NCI-H146 treated with DMSO at 0.1 percent for 48 hours (cell line): ENCODE data around the gene DYTN.
"Not testable (repeated sequence)": the region's sequence is repeated elsewhere in the genome, so short reads cannot be mapped to it uniquely, and the experiment has no call there.

Experiments used
- DNase-seq: peaks from one replicate; lab custom pipeline; 2025; ENCODE audit not compliant: unreplicated experiment; lab: John Stamatoyannopoulos, UW

The DYTN gene

DNA sequence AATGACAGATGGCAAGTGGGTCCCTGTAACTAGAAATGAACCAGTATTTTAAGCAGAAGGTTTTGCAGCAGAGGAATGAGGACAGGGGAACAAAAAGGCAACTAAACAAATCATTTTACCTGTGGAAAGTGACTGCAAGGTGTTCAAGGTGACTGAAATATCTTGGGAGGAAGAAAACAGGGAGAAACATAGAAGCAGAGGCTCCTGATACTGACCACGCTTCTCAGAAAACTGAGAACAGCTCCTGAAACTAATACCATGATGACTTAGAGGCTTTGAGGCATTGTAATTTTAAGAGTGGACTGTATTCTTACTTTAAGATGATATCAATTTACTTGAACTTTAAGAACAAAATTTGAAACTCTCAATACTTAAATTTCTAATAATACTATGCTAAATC is at the start of gene DYTN:
TSS of gene DYTN (minus strand) at position 101 of the 400 bp plus-strand sequence. CDS start 117 bp downstream, outside the sequence.
- no peak for DNase-seq

- DNase-seq: no peak
These were observed 48.1 kb upstream of the DYTN start for GRCh38 chr2:206766057-206766930.

DNA sequence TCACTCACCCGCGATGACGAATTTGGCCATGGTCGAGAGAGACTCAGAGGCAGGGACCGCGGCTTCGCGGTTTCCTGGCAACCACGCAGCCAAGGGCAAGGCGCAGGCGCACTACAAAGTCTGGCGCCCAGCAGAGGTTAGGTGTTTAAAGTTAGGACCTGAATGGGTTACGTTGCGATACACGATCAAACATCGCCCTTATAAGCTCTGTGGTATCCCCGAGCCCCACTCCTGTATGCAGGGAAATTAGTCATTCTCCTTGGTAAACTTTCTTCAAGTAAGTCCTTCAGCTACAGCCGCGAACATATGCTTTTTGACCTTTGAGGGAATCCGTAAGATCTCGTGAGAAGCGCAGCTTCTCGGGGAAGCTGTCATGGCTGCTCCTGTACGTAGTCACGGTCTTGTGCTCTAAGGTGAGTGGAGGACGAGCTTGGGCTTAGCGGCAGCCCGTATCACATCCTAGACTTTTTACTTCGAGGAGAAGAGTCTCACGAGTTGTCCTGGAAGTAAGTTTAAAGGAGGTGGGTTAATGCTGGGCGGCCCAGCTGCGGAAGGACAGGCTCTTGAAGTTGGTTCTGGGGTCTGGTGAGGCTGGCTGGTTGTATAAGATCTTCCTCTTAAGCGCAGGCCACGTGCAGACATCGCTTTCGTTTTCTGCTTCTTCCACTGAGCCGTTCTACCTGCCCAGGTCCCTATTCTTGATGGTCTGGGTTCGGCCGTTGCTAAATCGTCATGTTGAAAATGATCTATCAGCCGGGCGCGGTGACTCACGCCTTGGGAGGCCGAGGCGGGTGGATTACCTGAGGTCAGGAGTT is 47.3 kb upstream of the DYTN start, which contains the start of the genes FASTKD2 and MDH1B:
TSS of gene FASTKD2 (plus strand) at position 365 of the 815 bp plus-strand sequence. CDS start 1,088 bp downstream, outside the sequence.
TSS of gene MDH1B (minus strand) at position 87 of the 815 bp plus-strand sequence. CDS start at position 30, 57 bp downstream.
- DNase-seq: peak; percentile 70

DNA sequence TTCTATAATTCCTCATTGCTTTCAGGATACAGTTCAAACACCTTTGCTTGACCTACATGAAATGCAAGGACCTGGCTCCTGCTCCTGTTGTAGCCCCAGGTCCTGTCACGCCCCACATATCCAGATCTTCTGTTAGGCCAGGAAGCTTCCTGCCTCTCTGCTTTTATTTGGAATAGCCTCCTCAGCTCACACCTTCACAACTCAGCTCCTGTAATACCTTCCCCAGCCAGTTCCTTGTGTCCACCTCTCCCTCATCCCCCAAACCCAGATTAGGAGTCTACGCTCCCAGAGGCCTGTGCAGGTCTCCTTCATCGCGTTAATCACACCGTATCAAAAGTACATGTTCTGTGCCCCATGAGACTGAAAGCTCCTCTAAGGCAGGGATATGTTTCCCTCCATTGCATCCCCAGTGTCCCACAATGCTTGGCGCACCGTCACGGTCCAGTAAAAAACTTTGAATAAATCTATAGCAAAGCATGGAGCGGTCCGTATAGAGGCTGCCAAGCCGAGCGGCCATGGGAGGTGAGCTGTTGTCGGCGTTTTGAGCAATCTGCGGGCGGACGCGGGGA is 46.6 kb upstream of the DYTN start:
- DNase-seq: no peak

- DNase-seq: no peak
These were observed 38.6 kb upstream of the DYTN start for GRCh38 chr2:206756816-206757215.

GRCh38 chr2:206740800-206741199 is 22.6 kb upstream of the DYTN start:
- DNase-seq: no peak

GRCh38 chr2:206739271-206739670 is 21.1 kb upstream of the DYTN start:
- DNase-seq: no peak

GRCh38 chr2:206736935-206737334 is 18.7 kb upstream of the DYTN start:
- DNase-seq: no peak

GRCh38 chr2:206733341-206733740 is 15.1 kb upstream of the DYTN start:
- no peak for DNase-seq

- no peak for DNase-seq
These were observed 10.3 kb upstream of the DYTN start for GRCh38 chr2:206728277-206729199.

GRCh38 chr2:206727287-206727686 is 9.1 kb upstream of the DYTN start:
- DNase-seq: no peak

GRCh38 chr2:206723288-206723687 is 5.1 kb upstream of the DYTN start:
- no peak for DNase-seq

DNA sequence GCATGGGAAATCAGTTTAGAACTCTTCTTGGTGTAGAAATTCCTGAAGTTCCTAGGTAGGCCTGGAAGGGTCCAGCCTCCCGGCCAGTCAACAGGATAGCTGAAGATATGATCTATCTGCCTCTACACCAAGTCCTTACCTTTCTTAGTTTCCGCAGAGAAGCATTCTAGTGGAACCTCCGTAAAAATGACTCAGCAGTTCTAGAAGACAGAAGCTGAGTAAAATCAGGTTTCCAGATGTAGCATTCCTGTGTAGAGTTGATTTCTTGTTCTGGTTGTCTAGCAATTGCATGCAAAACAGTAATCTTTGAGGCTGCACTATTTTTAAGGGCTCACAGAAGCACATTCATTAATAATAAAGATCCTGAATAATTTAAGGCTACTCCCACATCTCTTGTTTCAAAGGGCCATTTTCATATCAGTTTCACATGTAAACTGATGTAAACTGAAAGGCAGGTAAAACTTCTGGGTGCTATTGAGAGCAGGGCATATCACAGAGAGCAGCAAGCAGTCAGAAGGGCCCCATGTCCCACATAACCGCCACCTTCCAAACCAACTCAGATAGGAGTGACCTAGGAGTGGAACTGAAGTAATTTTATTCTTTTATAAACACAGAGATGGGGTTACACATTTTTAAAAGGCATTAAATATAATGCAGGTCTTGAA is 3.2 kb upstream of the DYTN start:
- no peak for DNase-seq

DNA sequence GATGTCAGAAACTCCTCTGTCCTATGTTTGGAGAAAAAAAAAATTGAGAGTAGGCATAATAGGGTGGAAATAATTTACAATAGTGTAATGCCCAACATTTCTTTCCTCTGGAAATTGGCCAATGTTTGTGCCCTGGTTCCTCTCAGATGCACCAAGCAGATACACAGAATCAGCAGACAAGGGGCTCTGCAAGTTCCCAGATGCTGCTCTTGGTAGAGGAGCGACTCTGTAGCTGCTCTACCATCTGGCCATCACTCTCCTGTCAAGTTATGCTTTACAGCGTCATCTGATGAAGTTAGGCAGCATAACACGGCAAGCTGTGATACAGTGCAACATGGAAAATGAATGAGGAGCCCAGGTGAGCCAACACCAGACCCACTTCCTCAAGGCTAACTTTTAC is 1.6 kb downstream of the DYTN start:
- no peak for DNase-seq

- DNase-seq: not testable (repeated sequence)
These were observed 3.0 kb downstream of the DYTN start for GRCh38 chr2:206715183-206715582.

GRCh38 chr2:206713746-206714145 is 4.5 kb downstream of the DYTN start:
- DNase-seq: no peak

DNA sequence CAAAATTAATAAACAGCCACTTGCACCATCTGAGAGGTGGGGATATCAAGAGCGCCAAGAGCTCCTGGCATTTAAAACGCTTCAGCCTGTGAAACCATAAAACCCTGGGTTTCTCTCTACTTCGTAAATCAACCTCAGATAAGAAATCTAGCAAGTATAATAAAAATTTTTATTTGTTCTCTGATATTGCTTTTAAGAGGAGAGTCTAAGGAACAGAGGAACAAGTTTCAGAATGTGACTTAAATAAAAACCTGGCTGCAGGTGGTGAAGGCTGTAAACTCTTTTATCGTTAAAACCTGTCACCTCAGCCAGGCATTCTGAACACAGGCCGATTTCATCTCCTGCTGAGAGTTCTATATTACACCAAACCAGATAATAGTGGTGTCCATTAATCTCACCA is 9.9 kb downstream of the DYTN start:
- no peak for DNase-seq

GRCh38 chr2:206707164-206707701 is 11.0 kb downstream of the DYTN start:
- no peak for DNase-seq

DNA sequence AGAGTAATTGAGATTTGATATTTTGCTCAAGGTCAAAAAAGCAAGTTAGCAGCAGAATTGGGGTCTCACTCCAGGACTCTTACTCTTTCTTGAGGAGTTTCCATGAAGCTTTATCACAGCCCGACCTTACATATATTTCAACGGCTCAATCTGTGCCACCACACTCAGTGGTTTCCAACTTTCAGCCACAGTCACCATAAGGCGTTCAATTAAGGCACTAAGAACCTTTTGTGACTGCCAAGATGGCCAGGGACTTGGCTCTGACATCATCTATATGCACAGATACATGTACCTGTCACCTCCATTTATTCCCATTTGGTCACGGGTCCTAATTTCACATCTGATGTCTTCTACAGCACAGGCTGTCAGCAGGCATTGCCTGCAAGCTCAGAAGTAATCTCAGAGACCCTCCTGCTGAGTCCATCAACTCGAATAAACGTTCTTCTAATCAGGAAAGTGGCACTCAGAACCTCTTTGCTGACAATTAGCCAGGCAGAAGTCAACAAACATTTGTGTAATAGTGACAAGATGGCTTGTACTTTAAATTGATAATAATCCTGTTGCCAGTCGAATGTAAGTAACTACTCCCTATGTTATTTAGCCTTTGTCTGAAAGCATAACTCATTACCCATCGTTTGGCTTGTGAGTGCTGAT is 16.1 kb downstream of the DYTN start:
- DNase-seq: no peak
